Keratinocyte (primary cell): Measurements from ENCODE around the gene SLC1A1.

Experiments used
- EZH2 ChIP-seq: IDR thresholded peaks from one replicate; pipeline ENCODE4 v1.6.1; 2012; ENCODE audit warnings: inconsistent platforms, mild to moderate bottlenecking, low read length, moderate library complexity
- TF ChIP-seq, protein P1 (sequence below), 3 experiments: IDR thresholded peaks in 1 of 3; conservative IDR thresholded peaks in 1 of 3; optimal IDR thresholded peaks in 1 of 3; 2 replicates in 2 of 3; 3 replicates in 1 of 3; pipeline versions ENCODE3 to v1.5.1; 2011; ENCODE audit warnings: low read length in 3 of 3, mild to moderate bottlenecking in 3 of 3, moderate library complexity in 2 of 3, control low read depth in 1 of 3, inconsistent platforms in 1 of 3; ENCODE audit not compliant: insufficient read depth in 2 of 3; ENCODE audit errors: extremely low read depth in 1 of 3

- no peak for TF ChIP-seq EZH2
- TF ChIP-seq, protein P1, sequence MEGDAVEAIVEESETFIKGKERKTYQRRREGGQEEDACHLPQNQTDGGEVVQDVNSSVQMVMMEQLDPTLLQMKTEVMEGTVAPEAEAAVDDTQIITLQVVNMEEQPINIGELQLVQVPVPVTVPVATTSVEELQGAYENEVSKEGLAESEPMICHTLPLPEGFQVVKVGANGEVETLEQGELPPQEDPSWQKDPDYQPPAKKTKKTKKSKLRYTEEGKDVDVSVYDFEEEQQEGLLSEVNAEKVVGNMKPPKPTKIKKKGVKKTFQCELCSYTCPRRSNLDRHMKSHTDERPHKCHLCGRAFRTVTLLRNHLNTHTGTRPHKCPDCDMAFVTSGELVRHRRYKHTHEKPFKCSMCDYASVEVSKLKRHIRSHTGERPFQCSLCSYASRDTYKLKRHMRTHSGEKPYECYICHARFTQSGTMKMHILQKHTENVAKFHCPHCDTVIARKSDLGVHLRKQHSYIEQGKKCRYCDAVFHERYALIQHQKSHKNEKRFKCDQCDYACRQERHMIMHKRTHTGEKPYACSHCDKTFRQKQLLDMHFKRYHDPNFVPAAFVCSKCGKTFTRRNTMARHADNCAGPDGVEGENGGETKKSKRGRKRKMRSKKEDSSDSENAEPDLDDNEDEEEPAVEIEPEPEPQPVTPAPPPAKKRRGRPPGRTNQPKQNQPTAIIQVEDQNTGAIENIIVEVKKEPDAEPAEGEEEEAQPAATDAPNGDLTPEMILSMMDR (optimal IDR thresholded peaks at IDR 0.05 in 1 of 3, IDR thresholded peaks at IDR 0.05 in 1 of 3, conservative IDR thresholded peaks at IDR 0.05 in 1 of 3; ENCODE audit: extremely low read depth in 1 of 3, insufficient read depth in 2 of 3, low read length in 3 of 3), result no peak
Observed at GRCh38 chr9:4592295-4592694, 102.0 kb downstream of the SLC1A1 start.
